ENCODE measurements around the gene CLCN6. TPM values are rescaled to one million over a fixed set of nuclear protein-coding genes. Genes with fewer than 3 reads are reported as not detected.

The CLCN6 gene
- total RNA-seq, 1 donor from 2014 or later = 17.6 TPM

DNA sequence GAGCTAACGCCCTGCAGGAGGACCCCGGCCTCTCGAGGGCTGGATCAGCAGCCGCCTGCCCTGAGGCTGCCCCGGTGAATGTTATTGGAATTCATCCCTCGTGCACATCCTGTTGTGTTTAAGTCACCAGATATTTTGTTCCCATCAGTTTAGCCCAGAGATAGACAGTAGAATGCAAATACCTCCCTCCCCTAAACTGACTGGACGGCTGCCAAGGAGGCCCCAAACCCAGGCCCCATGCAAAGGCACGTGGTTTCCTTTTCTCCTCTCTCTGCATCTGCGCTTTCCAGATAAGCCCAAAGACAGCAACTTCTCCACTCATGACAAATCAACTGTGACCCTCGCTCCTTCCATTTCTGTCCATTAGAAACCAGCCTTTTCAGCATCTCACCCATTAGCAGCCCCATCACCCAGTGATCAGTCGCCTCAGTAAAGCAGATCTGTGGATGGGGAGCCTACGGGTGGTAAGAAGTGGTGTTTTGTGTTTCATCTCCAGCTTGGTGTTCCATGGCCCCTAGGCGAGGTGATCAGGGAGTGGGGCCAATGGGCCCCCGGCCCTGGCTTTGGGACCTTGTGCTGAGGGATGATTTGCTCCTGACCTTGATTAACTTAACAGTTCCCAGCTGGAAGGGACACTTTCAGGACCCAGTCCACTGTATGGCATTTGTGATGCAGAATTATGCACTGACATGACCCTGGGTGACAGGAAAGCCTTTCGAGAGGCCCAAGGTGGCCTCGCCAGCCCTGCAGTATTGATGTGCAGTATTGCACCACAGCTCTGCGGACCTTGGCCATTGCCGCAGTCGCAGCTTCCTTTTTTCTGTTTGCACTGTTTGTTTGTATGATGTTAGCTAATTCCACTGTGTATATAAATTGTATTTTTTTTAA, 36.4 kb downstream of the CLCN6 start:
- no peak for TF ChIP-seq CTCF (IDR thresholded peaks at IDR 0.05; ENCODE audit: insufficient read depth, low read length, poor library complexity, severe bottlenecking)
- Histone ChIP-seq H3K36me3 (ENCODE audit: control insufficient read depth, insufficient read depth, low read length) (peaks cover 2% of the 10 kb centered on the region), H3K27me3 (ENCODE audit: control insufficient read depth, insufficient read depth, low read length) (no peaks in the 10 kb centered on the region), H3K4me3 (ENCODE audit: low read depth, low read length) (no peak overlapping the region)
- DNase-seq (ENCODE audit: low read depth) = no peak

- no peak for TF ChIP-seq CTCF (IDR thresholded peaks at IDR 0.05; ENCODE audit: insufficient read depth, low read length, poor library complexity, severe bottlenecking)
- no peak overlapping the region for H3K4me3 ChIP-seq (ENCODE audit: low read depth, low read length)
- no peaks in the 10 kb centered on the region for H3K27me3 ChIP-seq (ENCODE audit: control insufficient read depth, insufficient read depth, low read length)
- no peak for DNase-seq (ENCODE audit: low read depth)
- H3K36me3 ChIP-seq (ENCODE audit: control insufficient read depth, insufficient read depth, low read length) = peaks cover 2% of the 10 kb centered on the region
Observed at GRCh38 chr1:11845641-11846335, 39.8 kb downstream of the CLCN6 start.

- no peak for DNase-seq (ENCODE audit: low read depth)
- no peak for TF ChIP-seq CTCF (IDR thresholded peaks at IDR 0.05; ENCODE audit: insufficient read depth, low read length, poor library complexity, severe bottlenecking)
- H3K27me3 ChIP-seq (ENCODE audit: control insufficient read depth, insufficient read depth, low read length) = peaks cover 6% of the 10 kb centered on the region
- no peak within 1 kb of the TSS for H3K4me3 ChIP-seq (ENCODE audit: low read depth, low read length)
- no peaks in the 10 kb centered on the region for H3K36me3 ChIP-seq (ENCODE audit: control insufficient read depth, insufficient read depth, low read length)
Observed at GRCh38 chr1:11847667-11848372, 41.8 kb downstream of the CLCN6 start, which contains the start of gene NPPA. NPPA (minus strand) TSS chr1:11847783; CDS start chr1:11847684, 99 bp downstream.

DNA sequence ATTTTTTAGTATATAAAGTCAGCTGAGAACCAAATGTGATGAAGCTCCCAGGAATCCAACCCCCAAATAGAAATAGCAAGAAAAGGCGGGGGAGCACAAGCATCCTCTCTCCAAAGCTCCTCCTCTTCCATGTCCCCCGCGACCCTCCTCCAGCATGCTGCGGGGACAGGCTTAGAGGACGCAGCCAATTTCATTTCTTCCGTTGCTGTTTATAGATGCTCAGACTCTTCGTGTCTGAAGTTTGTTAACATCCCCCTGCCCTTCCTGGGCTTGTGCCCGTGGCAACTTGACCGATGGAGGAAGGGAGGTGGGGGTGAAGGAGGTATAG, 42.3 kb downstream of the CLCN6 start:
- H3K27me3 ChIP-seq (ENCODE audit: control insufficient read depth, insufficient read depth, low read length) = peaks cover 6% of the 10 kb centered on the region
- no peaks in the 10 kb centered on the region for H3K36me3 ChIP-seq (ENCODE audit: control insufficient read depth, insufficient read depth, low read length)
- no peak for DNase-seq (ENCODE audit: low read depth)
- no peak for TF ChIP-seq CTCF (IDR thresholded peaks at IDR 0.05; ENCODE audit: insufficient read depth, low read length, poor library complexity, severe bottlenecking)
- no peak overlapping the region for H3K4me3 ChIP-seq (ENCODE audit: low read depth, low read length)

DNA sequence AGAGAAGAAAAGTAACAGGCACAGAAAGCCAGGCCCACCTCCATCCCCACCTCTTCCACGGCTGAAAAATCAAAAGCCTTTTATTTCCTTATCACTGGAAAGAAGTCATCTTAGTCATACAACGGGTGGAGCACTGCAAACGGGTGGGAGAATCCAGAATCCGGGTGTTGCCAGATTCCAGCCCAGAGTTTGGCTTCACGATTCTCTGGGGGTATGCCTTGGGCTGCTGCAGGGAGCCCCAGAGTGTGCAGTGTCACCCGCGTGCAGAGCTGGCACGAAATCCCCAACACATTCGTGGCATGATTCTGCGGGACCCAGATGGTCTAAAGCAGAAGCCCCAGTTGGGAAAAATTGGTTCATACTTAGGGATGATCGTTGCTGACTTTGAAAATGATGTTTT, 44.2 kb downstream of the CLCN6 start:
- Histone ChIP-seq H3K4me3 (ENCODE audit: low read depth, low read length) (no peak overlapping the region), H3K36me3 (ENCODE audit: control insufficient read depth, insufficient read depth, low read length) (no peaks in the 10 kb centered on the region), H3K27me3 (ENCODE audit: control insufficient read depth, insufficient read depth, low read length) (peaks cover 13% of the 10 kb centered on the region)
- no peak for DNase-seq (ENCODE audit: low read depth)
- TF ChIP-seq CTCF (IDR thresholded peaks at IDR 0.05; ENCODE audit: insufficient read depth, low read length, poor library complexity, severe bottlenecking) = no peak

Measured in kidney epithelial cell (primary cell).